NCI-H146 (cell line): ENCODE results near the gene IGF1R.

Experiments used
- DNase-seq: peaks from one replicate; lab custom pipeline; 2025; lab: John Stamatoyannopoulos, UW

The IGF1R gene

DNA sequence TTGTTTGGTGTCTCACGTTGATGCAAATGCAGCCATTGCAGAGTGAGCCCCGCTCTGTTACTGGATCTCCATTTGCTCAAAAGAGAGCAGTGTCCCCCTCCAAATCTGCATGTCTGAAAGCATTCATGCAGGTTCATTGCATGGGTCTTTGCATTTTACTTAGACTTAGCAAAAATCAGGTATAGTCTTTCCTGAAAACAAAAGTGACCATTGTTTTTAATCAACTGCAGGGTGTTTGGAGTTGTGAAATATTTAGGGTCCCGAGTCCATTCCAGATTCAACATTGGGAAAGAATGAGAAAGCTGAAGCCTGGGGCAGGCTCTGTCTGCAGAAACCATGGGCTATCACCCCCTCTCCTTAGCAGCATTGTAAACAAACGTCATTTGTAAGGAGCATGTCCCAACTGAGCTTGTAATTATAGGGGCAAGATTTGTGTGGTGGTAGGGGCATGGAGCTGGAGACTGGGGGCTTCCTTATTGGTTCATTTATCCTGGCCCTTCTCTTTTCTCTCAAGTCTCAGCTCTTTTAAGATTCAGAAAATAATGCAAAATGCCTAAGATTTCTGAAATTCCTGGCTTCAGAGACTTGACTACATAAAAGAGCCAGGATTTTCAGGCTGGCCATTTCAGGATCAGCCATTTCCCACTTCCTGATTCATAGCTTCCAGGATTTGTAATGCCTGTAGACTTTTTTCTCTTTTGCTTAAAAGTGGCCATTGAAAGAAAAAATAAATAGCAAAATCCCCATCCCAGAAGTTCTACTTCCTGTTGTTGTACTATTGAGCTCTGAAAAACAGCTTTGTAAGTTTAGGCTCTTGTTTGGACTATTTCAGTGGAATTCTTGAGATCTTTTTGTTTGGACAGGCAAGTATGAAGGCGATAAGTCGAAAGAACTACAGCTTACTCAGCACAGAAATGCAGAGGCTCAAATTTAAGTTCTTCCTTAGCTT is 23.0 kb downstream of the IGF1R start:
- no peak for DNase-seq

DNA sequence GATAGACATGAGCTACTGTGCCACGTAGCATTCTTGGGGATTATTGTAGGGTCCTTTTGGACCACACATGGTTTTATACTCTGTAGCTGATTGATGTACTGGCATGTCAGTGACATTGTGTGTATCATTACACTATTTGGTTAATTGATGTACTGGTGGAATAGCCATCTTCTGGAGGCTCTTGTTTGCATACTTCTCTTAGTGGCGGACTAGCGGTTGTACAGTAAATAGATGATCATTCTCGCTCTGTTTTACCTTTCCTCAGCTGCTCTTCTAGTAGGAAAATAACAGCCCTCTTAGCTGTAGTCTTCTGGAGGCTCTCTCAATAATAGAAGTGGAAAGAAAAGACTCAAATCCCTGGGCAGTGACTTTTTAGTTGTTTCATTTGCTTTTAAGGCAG is 24.8 kb downstream of the IGF1R start:
- DNase-seq, result no peak

GRCh38 chr15:98674336-98674735 is 26.0 kb downstream of the IGF1R start:
- no peak for DNase-seq

DNA sequence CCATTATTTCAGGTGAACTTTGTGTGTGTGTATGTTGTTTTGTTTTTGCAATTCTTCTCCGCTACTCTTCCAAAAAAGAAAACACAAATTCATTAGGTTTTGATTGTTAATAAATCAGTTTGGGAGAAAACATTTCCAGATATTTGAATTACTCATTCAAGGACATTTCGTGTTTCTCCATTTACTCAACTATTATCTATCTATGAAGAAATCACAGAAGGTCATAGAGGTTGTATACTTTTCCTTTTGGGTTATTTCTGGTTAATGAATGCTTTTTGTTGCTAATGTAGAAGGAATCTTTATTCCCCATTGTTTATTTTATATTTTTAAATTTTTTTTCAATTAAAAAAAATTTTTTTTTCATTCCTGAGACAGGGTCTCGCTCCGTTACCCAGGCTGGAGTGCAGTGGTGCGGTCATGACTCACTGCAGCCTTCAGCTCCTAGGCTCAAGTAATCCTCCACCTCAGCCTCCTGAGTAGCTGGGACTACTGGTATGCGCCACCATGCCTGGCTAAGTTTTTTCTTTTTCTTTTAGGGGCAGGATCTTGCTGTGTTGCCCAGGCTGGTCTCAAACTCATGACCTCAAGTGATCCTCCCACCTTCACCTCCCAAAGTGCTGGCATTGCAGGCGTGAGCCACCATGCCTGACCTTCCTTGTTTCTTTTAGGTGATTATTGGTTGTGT is 28.4 kb downstream of the IGF1R start:
- DNase-seq, result no peak

DNA sequence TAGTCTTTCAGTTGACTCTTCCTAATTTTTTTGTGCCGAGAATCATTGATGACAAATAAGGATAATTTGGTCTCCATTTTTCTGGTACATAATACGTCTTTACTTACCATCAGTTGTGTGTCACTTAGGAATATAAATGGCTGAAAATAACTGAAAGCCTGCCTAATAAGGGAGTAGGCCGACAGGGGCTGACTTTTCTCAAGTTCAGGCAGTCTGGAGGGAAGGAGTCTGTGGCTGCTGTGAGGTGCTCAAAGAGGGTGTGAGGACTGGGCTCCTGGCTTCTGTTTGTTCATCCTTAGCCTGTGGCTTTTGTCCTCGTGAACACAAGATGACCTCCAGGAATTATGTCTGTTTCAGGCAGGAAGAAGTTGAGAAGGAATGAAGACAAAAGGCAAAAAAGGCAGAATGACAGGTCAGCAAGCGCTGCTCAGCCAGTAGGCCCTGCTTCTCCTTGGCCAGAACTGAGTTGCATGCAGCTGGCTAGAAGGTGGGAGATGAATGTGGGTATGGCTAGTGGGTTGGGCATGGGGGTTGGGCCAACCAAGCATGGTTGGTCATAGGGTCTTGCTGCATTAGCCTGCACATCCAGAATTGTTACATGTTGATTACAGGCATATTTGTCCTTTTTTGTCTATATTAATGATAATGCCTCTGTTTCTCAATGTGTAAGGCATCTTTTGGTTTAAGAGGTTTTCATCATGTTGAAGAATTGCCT is 29.2 kb downstream of the IGF1R start:
- no peak for DNase-seq

DNA sequence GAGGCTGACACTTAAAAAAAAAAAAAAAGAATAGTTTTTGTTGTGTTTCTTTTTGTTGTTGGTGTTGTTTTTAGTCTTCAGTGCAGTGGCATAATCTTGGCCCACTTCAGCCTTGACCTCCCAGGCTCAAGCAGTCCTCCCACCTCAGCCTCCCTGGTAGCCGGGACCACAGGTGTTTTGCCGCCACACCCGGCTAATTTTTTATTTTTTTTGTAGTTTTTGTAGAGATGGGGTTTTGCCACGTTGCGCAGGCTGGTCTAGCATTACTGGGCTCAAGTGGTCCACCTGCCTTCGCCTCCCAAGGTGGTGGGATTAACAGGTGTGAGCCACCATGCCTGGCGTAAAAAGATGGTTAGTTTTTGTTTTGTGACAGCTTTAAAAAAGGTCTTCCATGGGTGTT is 30.1 kb downstream of the IGF1R start:
- no peak for DNase-seq

DNA sequence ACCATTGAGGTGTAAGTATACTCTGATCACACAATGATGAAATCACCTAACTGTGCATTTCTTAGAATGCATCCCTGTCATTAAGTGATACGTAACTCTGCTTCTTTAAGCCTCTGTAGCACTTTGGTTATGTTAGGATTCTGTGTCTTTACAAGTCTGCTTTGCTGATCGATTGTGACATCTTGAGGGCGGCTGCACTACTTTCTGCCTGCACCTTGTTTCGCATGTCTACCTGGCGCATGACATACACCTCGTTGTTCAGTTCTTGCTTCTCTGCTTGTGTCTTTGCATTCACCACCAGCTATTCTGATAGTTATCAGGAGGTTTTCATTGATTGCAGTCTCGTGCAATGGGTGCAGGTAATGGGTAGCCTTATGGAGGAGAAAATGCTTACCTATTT is 32.7 kb downstream of the IGF1R start:
- no peak for DNase-seq

DNA sequence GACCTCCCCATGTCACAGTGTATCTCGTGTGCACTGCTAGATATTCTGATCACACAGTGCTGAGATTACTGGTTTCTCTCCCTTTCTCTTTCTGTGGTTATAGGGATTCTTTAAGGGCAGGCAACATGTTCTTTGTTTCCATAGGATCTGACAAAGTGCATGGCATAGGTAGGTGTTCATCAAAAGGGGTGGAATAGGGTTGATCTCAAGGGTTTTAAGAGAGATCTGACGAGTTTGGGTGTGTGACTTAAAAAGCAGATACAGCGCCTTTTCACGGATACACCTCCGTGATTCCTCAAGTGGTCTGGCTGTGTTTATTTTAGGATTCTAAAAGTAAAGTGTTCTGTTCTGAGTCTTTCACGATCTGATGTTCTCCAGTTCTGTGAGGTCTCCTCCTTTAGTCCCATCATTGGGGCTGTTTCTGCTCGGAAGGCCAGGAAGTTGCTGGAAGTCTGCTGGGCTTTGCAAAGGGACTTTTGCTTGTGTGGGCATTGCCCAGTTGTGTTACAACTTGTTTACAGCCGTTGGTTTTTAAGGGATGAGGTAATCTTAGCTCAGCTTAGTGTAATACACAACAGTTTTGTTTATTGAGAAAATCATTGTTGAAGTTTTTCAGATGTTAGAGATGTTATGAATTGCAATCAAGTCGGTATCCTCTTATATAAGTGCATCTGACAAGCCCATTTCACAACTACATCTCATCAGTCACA is 34.8 kb downstream of the IGF1R start:
- DNase-seq, result no peak

DNA sequence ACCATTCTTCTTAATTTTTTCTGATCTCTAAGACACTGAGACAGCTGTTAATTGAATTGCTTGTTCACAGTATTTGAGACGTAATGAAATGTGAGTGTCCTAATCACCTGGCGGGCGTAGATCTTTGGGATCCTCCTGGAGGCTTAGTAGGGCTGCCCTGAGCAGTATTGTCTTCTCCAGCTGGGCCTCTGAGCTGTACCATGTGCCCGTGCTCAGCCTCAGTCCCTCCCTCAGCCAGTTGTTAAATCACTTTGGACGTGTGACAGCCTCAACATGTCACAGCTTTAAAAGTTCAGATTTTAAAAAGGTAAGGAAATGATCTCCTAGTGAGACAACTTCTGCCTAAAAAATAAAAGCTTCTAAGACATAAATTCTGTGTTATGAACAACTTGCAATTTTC is 35.5 kb downstream of the IGF1R start:
- DNase-seq, result no peak

DNA sequence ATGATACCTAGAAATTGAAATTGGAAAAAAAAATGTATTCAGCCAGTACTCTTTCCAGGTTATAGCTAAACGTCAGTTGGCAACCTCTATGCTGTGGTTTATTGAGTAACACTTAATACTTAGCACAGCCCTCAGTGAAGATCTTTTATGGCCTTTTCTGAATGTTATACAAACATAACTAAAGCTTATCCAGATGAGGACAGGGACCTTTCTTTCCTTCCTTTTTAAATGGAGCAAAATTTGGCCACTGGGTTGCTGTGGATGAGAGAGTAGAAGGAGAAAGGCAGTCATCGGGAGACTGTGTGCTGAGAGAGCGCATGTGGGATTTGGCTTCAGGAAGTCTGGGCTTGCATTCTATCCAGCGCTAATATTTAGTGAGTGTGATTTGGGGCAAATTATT is 36.1 kb downstream of the IGF1R start:
- DNase-seq, result no peak

GRCh38 chr15:98684995-98685525 is 36.7 kb downstream of the IGF1R start:
- no peak for DNase-seq

- no peak for DNase-seq
Observed at GRCh38 chr15:98686983-98687382, 38.6 kb downstream of the IGF1R start.

- no peak for DNase-seq
Observed at GRCh38 chr15:98689431-98689861, 41.1 kb downstream of the IGF1R start.

GRCh38 chr15:98690272-98690950 is 42.1 kb downstream of the IGF1R start:
- no peak for DNase-seq

DNA sequence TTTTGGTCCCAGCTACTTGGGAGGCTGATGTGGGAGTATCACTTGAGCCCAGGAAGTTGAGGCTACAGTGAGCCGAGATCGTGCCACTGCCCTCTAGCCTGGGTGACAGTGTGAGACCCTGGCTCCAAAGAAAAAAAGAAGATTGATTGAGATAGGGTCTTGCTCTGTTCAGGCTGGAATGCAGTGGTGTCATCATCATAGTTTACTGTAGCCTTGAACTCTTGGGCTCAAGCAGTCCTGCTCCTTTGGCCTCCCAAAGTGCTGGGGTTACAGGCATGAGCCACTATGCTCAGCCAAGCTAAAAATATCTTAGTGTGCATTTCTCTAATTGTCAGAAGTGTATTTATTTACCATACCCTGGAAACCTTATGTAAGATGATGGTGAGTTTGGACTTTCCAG is 43.9 kb downstream of the IGF1R start:
- DNase-seq, result no peak

DNA sequence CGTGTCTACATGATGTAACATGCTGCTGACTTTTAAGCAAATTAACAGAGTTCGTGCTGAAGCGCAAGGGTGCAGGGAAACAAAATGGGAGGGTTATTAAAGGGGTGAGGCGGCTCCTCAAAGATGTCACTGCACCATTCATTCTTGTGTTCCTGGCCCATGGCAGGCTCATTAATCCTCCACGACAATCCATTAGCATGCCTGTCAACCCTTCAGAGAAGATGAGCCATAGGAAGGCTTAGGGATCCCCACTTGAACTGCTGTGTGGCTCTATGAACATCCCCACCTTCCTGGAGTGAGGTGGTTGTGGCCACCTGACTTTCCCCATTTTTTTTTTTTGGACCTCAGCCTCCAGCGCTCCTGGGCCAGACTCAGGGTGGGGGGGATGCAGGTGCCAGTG is 45.8 kb downstream of the IGF1R start:
- DNase-seq, result no peak

- DNase-seq, result no peak
Observed at GRCh38 chr15:98698792-98699191, 50.5 kb downstream of the IGF1R start.

DNA sequence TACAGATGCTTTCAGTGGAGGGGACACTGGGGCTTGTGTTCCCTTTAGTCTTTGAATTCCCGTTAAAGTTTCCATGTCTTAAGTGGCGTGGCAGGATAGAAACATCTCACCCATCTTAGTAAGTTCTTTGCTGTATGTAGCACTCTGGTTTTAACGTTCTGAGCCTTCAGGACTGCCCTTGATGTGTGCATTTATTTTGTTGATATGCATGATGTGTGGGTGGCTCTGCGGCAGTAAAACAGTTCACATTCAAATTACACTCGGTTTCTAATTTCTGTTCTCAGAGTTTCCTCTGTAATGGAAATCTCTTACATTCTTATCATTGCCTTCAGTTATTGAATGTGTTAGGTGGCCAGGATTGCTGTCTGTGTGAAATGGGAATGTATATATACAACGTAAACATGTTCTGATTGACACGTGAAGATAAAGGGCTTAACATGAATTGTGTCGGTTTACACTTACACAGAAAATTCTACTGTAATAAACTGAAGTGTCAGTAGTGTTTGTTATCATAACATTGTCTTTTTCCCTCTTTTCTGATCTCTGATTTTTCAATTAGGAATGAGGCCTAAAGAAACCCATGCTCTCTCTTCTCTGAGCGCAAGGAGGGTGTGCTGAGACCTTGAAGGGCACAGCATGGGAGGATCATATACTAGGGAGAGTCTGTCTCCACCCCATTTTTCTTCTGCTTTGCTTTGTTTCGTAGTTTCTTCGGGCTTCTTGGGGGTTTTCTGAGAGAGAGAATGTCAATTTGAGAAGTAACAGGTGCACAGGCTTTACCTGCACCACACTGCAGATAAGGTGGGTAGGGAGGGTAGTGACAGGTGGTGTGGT is 51.5 kb downstream of the IGF1R start:
- no peak for DNase-seq

- no peak for DNase-seq
Observed at GRCh38 chr15:98700519-98700918, 52.2 kb downstream of the IGF1R start.

DNA sequence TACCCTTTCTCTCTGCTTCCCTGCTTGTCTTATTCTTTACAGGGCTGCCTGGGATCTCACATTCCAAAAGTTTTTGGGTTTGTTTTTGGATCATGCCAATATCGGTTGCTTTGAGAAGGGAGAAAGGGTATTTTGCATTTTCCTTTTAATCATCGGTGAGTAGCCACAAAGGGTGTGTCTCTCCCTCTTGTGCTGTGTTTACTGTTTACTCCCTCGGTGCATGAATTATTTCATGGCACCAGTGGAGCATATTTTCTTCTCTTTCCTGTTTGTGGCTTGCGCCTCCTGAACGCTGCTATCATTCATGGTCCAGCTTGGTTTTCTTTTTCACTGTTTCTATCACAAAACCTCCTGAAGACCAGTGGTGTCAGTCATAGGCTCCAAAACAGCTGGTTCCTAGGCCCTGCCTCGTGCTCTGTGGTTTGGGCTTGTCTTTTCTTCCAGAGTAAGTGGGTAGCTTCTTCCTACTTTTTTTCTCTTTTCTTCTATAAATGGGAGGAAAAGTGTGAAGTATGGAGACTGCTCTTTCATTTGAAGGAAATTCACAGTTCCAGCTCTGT is 54.9 kb downstream of the IGF1R start:
- DNase-seq, result no peak
